PFSK-1 (cell line): ENCODE measurements around the gene MBL2.

Experiments
- POLR2AphosphoS5 ChIP-seq: IDR thresholded peaks from 2 replicates; pipeline ENCODE4 v1.6.1; 2012; ENCODE audit warnings: low read depth, mild to moderate bottlenecking, control low read depth, low read length, moderate library complexity
- REST ChIP-seq, 2 experiments: IDR thresholded peaks; 2 replicates each; pipeline versions ENCODE4 v1.6.1 to v1.8.0; 2011 to 2012; ENCODE audit warnings: low read depth in 2 of 2, low read length in 2 of 2, control low read depth in 1 of 2, inconsistent platforms in 1 of 2, mild to moderate bottlenecking in 1 of 2, moderate library complexity in 1 of 2; ENCODE audit not compliant: insufficient read depth in 1 of 2
- SIN3A ChIP-seq: IDR thresholded peaks from 2 replicates; pipeline ENCODE4 v1.6.1; 2012; ENCODE audit warnings: mild to moderate bottlenecking, low read length, moderate library complexity, borderline replicate concordance; ENCODE audit not compliant: insufficient read depth
- TAF1 ChIP-seq: IDR thresholded peaks from 2 replicates; pipeline ENCODE4 v1.6.1; 2012; ENCODE audit warnings: low read length, control low read depth, borderline replicate concordance; ENCODE audit not compliant: insufficient read depth

- TF ChIP-seq REST (IDR thresholded peaks at IDR 0.05; ENCODE audit: insufficient read depth in 1 of 2, low read depth in 2 of 2, low read length in 2 of 2): no peak
- TF ChIP-seq TAF1: no peak
- no peak for TF ChIP-seq POLR2AphosphoS5
- TF ChIP-seq SIN3A: no peak
These were observed at the start of gene MBL2 for GRCh38 chr10:52772623-52773022.
